ENCODE data around the gene SLC27A2.
"Not testable (repeated sequence)": the region's sequence is repeated elsewhere in the genome, so short reads cannot be mapped to it uniquely, and the experiment has no call there.

The SLC27A2 gene

DNA sequence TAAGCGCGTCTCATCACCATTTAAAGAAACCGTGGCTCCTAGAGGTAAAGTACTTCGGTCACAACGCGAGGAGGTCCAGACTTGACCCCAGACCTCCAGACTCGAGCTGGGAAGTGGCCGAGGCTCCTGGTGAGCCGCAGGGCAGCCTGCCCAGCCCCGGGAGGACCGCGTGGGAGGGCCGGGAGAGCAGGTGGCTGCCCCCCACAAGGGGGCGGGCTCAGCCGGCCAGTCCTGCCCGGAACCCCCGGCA, at the start of gene SLC27A2:
SLC27A2 (plus strand) TSS at position 228 of the 250 bp plus-strand sequence. CDS start 232 bp downstream, outside the sequence.
- TF ChIP-seq, protein P1, sequence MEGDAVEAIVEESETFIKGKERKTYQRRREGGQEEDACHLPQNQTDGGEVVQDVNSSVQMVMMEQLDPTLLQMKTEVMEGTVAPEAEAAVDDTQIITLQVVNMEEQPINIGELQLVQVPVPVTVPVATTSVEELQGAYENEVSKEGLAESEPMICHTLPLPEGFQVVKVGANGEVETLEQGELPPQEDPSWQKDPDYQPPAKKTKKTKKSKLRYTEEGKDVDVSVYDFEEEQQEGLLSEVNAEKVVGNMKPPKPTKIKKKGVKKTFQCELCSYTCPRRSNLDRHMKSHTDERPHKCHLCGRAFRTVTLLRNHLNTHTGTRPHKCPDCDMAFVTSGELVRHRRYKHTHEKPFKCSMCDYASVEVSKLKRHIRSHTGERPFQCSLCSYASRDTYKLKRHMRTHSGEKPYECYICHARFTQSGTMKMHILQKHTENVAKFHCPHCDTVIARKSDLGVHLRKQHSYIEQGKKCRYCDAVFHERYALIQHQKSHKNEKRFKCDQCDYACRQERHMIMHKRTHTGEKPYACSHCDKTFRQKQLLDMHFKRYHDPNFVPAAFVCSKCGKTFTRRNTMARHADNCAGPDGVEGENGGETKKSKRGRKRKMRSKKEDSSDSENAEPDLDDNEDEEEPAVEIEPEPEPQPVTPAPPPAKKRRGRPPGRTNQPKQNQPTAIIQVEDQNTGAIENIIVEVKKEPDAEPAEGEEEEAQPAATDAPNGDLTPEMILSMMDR (conservative IDR thresholded peaks at IDR 0.05), result peak; percentile 61
- peak within 1 kb of the TSS; percentile 84 for H3K27ac ChIP-seq

DNA sequence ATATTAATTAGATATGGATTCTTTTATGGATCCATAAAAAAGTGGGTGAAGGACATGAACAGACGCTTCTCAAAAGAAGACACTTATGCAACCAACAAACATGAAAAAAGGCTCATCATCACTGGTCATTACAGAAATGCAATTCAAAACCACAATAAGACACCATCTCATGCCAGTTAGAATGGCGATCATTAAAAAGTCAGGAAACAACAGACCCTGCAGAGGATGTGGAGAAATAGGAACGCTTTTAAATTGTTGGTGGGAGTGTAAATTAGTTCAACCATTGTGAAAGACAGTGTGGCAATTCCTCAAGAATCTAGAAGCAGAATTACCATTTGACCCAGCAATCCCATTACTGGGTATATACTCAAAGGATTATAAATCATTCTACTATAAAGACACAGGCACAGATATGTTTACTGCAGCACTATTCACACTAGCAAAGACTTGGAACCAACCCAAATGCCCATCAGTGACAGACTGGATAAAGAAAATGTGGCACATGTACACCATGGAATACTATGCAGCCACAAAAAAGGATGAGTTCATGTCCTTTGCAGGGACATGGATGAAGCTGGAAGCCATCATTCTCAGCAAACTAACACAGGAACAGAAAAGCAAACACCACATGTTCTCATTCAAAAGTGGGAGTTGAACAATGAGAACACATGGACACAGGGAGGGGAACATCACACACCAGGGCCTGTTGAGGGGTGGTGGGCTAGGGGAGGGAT, 49.6 kb upstream of the SLC27A2 start:
- H3K27ac ChIP-seq, result not testable (repeated sequence)

DNA sequence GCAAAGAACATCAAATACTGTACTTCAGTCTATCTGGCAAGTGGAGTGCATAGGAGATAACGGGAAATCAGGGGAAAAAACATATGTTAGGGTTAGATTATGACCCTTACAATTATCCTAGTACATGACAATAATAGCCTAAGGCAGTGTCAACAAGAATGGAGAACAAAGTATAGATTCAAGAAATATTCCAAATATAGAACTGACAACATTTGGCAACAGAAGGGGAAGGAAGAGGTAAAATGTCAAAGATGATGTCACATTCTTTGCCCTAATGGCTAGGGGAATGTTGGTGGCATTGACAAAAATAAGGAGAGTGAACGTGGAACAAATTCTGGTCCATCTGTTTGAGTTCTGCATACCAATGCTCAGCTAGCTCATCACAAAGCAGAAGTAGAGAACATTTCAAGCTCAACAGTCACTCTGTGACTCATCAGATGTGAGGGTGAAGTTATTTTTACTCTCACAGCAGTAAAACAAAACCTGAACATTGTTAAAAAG, 47.4 kb upstream of the SLC27A2 start:
- TF ChIP-seq, protein P1 (conservative IDR thresholded peaks at IDR 0.05), result no peak
- no peak overlapping the region for H3K27ac ChIP-seq

DNA sequence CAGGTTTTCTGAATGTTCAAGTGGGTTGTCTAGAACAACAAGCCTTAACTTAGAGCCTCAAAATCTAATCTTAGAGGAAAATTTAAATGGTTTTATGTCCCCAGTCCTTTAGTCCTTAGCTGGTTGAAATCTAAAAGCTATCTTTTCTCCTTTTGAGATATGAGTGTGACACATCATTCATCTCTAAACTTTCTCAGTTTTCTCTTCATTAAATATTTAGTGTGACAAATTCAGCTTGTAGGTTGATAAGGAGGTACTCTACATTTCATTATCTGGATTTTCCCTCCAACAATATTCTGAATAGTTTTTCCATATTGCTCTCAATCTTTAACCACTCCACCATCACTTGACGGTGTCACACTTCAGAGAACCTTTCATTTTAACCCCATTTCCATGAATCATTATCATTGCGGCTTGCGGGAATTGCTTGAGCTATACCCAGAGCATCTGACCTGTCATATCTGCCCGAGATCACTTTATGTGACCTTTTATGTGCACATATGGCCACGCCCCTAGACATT, 46.9 kb upstream of the SLC27A2 start:
- TF ChIP-seq, protein P1 (conservative IDR thresholded peaks at IDR 0.05), result no peak
- no peak overlapping the region for H3K27ac ChIP-seq

DNA sequence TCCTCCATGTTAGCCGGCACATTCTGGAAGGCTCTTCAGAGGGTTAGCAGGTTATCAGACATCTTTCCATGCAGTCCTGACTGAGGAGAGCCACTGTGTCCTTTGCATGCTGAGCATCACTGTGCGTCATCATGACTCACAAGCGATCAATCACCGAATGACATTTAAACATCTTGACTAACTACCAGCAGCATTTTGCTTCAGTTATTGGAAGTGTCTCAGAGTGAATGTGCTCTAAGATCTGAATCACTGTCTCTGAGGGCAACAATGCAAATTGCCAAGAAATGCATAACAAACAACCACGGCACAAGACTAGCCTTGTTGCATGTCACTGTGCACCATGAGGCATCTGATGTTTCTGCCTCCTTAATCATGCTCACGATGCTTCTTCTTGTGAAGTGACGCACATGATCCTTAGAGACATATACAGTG, 44.6 kb upstream of the SLC27A2 start:
- TF ChIP-seq, protein P1 (conservative IDR thresholded peaks at IDR 0.05), result no peak
- no peak overlapping the region for H3K27ac ChIP-seq

DNA sequence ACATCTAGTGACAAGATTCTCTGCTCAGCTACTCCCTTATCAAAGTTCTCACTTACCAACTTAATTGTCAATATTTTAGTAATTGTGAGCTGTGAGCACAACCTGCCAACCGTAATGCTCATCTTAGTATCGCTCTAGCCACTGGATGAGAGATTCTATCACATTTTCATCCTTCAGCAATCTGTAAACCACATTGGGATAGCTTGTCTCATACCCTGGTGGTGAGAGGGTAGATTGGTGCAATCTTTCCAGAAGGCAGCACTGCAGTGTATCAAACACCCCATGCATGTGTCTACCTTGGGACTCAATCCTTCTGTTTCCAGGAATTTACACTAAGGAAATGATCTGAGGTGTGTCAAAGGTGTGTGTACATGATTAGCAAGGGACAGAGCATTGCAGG, 44.1 kb upstream of the SLC27A2 start:
- H3K27ac ChIP-seq, result no peak overlapping the region
- TF ChIP-seq, protein P1 (conservative IDR thresholded peaks at IDR 0.05), result no peak

DNA sequence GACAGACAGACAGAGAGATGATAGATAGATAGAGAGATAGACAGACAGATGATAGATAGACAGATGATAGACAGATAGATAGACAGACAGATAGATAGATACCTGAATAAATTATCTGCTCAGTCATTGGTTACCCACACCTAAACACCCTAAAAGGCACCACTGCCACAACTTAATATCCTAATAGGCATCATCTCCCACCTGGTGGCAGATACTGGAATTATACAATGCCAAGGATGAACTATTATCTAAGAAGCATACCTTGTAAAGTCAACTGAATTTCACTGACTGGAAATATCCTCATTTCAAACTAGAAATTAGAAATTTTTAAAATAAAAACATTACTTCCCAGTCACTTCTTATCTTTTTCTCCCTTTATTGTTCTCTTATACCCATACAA, 43.6 kb upstream of the SLC27A2 start:
- H3K27ac ChIP-seq, result no peak overlapping the region
- TF ChIP-seq, protein P1 (conservative IDR thresholded peaks at IDR 0.05), result peak; percentile 27; the same call in 1 of the 2 replicates

DNA sequence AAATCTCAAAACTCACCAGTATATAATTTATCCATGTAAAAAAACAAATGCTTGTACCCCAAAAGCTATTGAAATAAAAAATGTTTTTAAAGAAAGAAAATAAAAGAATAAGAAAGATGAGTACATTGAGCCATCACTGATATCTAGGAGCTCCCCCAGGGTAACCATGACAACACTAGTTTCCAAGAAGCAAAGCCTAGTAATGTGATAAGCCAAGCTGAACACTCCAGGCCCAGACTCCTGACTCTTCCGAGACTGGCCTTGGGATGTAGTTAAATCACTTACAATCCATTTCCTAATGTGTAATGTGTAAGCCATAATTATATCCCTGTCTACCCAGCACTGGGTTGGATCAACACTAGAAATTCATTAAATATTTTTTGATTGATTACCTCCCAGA, 41.9 kb upstream of the SLC27A2 start:
- no peak overlapping the region for H3K27ac ChIP-seq
- TF ChIP-seq, protein P1 (conservative IDR thresholded peaks at IDR 0.05), result no peak

Measured in VCaP (cell line).